SU-DHL-6 (cell line): ENCODE data around the gene MRPS5.

Experiments used
- CTCF ChIP-seq: fragments of 200-600 bp; sonication (generic); IDR thresholded peaks from one replicate; pipeline ENCODE4 v1.5.1; 2017; ENCODE audit warnings: antibody characterized with exemption, mild to moderate bottlenecking, low read length, moderate library complexity; ENCODE audit not compliant: insufficient read depth, poor library complexity, severe bottlenecking
- EZH2phosphoT487 ChIP-seq: fragments of 200-600 bp; sonication (generic), shearing (Covaris generic); conservative IDR thresholded peaks from 2 replicates; pipeline ENCODE4 v1.6.1; 2018; ENCODE audit warnings: mild to moderate bottlenecking, antibody characterized with exemption, low read length, moderate library complexity, mixed read lengths

GRCh38 chr2:95077861-95078603 is 43.6 kb downstream of the MRPS5 start:
- no peak for TF ChIP-seq CTCF
- TF ChIP-seq EZH2phosphoT487, result no peak
